Gastrocnemius medialis (tissue), 4 donors: ENCODE data around the gene PIPOX.

Experiments
- POLR2A ChIP-seq, 2 donors: fragments of 450-650 bp; IDR thresholded peaks; one replicate each; pipeline ENCODE4 v1.6.1; 2017; ENCODE audit warnings: antibody characterized with exemption in 2 of 2, mild to moderate bottlenecking in 2 of 2, moderate library complexity in 2 of 2
- TF ChIP-seq, protein P1 (sequence below), 5 experiments: fragments of 450-650 bp in 3 of 5; fragments of 200-600 bp in 2 of 5; sonication (generic) in 2 of 5; IDR thresholded peaks in 4 of 5; conservative IDR thresholded peaks in 1 of 5; 1 replicate in 4 of 5; 2 replicates in 1 of 5; pipeline ENCODE4 v1.5.1; 2016 to 2019; ENCODE audit warnings: antibody characterized with exemption in 5 of 5, mild to moderate bottlenecking in 3 of 5, moderate library complexity in 3 of 5

DNA sequence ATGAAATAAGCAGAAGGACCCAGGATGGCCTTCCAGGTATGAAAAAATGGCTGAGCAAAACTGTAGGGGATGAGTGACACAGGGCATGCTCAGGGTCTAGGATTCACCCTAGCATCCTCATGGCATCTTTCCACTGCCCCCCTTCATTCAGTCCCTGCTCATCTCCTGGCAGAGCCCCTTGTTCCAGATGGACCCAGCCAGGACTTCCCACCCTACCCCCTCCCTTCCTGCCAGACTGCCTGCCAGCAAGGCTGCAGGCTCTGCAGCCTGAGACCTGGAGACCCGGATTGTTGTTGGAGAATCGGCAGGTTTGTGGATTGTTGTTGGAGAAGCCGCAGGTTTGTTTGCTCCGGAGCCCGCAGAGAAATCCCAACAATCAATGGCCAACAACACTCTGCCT is 43.7 kb upstream of the PIPOX start:
- TF ChIP-seq, protein P1, sequence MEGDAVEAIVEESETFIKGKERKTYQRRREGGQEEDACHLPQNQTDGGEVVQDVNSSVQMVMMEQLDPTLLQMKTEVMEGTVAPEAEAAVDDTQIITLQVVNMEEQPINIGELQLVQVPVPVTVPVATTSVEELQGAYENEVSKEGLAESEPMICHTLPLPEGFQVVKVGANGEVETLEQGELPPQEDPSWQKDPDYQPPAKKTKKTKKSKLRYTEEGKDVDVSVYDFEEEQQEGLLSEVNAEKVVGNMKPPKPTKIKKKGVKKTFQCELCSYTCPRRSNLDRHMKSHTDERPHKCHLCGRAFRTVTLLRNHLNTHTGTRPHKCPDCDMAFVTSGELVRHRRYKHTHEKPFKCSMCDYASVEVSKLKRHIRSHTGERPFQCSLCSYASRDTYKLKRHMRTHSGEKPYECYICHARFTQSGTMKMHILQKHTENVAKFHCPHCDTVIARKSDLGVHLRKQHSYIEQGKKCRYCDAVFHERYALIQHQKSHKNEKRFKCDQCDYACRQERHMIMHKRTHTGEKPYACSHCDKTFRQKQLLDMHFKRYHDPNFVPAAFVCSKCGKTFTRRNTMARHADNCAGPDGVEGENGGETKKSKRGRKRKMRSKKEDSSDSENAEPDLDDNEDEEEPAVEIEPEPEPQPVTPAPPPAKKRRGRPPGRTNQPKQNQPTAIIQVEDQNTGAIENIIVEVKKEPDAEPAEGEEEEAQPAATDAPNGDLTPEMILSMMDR (IDR thresholded peaks at IDR 0.05 in 4 of 5, conservative IDR thresholded peaks at IDR 0.05 in 1 of 5) = no peak
- TF ChIP-seq POLR2A (IDR thresholded peaks at IDR 0.05) = no peak
